Right lung (tissue), 5 donors: Measurements from ENCODE around the gene SPATA6. TPM values are rescaled to one million over a fixed set of nuclear protein-coding genes. Genes with fewer than 3 reads are reported as not detected.
A peak's percentile ranks its signal among the peaks of the same experiment; 100 is the strongest.
"Not testable (repeated sequence)": the region's sequence is repeated elsewhere in the genome, so short reads cannot be mapped to it uniquely, and the experiment has no call there.

Experiments used
- DNase-seq, 2 donors: peaks; one replicate each; pipeline ENCODE4 v3.0.0-alpha.2; 2013
- polyA plus RNA-seq, 5 donors: library from polyadenylated mRNA; unstranded; fragments of 120-200 nt; gene quantifications; one replicate each; pipeline versions ENCODE4 v1.2.1 to v1.2.3, GENCODE V29; 2013; ENCODE audit warnings: inconsistent platforms in 1 of 5, low replicate concordance in 1 of 5; ENCODE audit not compliant: insufficient read length in 5 of 5, insufficient read depth in 1 of 5

SPATA6 gene
- polyA plus RNA-seq, 5 donors: 22.6 to 36.2 (median 33.2) TPM

DNA sequence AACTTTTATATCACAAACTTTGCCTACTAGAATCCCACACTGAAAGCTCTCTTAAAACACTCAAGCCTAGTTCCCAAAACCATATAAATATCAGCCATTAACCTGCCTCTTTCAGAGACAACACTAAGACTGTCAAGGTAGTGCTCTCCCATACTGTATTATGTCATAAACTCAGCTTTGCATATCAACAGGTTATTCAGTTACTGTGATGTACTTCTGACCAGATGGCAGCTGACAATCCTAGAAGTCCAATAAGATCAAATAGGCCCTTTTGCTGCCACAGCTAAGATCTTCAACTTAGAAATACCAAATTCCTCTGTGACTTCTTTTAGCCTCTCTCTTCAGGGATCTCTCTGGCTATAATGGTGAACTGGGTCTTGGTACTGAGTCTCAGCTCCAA, 97.2 kb downstream of the SPATA6 start:
- no peak for DNase-seq

DNA sequence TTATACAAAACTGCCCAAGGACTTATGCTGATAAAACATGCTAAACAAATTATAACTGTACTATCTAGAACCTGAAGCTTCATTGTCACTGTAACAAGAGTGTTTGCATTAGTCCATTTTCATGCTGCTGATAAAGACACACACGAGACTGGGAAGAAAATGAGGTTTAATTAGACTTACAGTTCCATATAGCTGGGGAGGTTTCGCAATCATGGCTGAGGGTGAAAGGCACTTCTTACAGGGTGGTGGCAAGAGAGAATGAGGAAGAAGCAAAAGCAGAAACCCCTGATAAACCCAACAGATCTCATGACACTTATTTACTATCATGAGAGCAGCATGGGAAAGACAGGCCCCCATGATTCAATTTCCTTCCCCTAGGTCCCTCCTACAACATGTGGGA, 100.4 kb downstream of the SPATA6 start:
- DNase-seq: no peak

DNA sequence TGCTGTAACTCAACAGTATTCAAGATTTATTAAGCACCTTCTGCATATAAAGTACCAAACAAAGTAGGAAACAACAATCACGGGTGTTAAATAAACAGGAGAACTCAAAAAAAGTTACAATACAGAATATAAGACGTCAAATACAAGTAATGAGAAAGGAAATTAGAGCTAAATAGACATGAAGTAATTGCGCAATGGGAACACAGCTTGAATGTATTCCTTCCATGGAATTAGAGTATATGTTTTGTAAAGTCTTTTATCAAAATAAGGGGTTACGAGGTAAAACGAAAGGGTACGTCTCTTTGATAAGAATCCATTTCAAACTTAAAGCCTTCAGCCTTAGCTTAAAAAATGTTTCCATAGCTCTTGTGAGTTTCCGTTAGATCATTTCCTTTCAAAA, 109.1 kb downstream of the SPATA6 start:
- no peak for DNase-seq

DNA sequence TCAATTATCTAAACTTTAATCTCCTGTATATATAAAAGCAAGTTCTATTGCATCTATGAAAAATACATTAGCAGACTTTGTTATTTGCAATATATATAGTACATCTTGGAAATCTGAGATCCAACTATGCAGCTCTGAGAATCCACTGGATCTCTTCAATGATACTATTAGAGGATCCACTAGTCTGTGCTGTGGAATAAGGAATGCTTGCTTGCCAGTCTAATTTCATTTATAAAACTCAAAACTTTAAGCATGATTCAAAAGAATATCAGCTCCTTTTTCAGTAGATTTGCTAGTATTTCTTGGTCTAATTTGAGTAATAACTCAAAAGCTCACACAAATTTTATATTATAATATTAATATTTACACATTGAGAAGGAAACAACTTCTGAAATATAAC, 115.1 kb downstream of the SPATA6 start:
- no peak for DNase-seq

DNA sequence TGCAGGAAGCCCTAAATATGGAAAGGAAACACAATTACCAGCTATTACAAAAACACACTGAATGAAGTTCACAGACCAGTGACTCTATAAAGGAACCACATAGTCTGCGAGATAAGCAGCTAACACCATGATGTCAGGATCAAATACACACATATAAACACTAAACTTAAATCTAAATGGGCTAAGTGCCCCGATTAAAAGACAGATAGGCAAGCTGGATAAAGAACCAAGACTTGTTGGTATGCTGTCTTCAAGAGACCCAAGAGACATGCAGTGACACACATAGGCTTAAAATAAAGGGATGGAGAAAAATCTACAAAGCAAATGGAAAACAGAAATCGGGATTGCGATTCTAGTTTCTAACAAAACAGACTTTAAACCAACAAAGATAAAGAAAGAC, 127.6 kb downstream of the SPATA6 start:
- DNase-seq: no peak

DNA sequence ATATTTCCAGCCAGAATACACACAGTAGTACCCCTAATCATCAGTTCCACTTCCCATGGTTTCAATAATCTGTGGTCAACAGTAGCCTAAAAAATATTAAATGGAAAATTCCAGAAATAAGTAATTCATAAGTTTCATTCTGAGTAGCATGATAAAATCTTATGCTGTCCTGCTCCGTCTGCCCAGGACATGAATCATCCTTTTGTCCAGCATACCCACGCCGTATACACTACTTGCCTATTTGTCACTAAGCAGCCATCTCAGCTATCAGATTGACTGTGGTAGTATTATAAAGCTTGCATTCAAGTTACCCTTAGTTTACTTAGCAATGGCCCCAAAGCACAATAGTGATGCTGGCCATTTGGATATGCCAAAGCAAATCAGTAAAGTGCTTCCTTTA, 130.8 kb downstream of the SPATA6 start:
- no peak for DNase-seq

DNA sequence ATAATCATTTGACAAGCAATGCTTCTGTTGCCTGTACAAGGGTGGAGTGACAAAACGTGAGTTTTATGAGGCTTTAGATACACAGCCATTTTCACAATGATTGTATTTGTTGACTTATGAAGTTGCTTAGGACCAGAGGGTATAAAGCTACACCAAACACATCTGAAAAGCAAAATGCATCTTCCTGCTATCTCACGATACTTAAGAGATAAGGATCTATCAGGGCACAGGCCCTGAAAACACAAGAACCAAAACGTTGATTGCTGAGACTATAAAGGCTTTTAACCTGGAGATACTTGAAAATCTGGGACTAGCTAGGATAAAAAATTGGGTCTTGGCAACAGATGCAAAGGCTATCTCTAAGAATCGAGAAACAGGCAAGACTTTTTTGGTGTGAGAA, 133.7 kb downstream of the SPATA6 start:
- no peak for DNase-seq

DNA sequence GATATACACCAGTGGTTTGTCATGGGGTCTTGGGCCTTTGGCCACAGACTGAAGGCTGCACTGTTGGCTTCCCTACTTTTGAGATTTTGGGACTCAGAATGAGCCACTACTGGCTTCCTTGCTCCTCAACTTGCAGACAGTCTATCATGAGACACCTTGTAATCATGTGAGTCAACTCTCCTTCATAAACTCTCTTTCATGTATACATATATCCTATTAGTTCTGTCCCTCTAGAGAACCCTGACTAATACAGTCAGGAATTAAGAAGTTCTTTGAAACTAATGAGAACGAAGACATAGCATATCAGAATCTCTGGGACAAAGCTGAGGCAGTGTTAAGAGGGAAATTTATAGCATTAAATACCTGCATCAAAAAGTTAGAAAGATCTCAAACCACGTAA, 138.7 kb downstream of the SPATA6 start:
- no peak for DNase-seq

DNA sequence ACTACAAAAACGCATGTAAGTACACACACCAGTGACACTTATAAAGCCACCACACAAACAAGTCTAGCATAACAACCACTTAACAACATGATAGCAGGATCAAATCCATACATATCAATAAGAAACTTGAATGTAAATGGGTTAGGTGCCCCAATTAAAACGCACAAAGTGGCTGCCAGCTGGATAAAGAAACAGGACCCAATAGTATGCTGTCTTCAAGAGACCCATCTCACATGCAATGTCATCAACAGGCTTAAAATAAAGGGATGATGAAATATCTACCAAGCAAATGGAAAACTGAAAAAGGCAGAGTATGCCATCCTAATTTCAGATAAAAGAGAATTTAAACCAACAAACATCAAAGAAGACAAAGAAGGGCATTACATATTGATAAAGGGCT, 139.9 kb downstream of the SPATA6 start:
- no peak for DNase-seq

DNA sequence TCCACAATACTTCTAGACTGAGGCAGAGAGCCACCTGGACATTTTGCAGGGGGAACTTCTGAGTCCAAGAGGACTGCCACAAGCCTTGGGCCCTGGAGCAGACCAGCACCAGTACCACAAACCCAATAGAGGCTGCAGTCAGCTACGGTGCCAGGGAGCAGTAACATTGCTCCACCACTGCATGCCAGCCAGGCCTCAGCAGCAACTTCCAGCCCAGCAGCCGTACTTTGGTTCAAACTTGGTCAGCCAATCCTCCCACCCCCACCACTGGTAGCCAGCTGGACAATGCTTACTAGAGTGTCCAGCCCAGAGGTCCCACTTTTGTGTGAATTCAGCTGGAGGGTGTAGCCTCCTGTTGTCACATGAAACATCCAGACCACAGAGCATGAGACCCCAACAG, 142.1 kb downstream of the SPATA6 start:
- no peak for DNase-seq

DNA sequence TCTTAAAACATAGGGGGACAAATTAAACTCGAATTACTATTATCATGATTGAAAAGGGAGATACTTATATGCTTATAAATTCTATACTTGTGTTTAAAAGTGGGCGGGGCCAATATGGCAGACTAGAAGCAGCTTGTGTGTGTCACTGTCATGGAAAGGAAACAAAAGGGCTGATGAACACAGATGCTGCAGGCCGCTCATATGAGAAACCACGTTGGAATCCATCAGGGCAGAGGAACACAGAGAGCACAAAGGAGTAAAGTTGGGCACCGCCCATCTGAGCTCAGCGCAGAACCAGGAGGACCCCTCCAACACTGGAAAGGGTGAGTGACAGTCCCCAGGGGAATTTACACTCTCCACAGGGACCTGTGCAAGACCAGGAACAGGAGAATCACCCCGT, 142.5 kb downstream of the SPATA6 start:
- no peak for DNase-seq

DNA sequence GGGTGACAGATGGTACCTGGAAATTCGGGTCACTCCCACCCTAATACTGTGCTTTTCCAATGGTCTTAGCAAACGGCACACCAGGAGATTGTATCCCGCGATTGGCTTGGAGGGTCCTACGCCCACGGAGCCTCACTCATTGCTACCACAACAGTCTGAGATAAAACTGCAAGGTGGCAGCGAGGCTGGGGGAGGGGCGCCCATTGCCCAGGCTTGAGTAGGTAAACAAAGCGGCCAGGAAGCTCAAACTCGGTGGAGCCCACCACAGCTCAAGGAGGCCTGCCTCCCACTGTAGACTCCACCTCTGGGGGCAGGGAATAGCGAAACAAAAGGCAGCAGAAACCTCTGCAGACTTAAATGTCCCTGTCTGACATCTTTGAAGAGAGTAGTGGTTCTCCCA, 160.2 kb downstream of the SPATA6 start:
- DNase-seq: not testable (repeated sequence)

DNA sequence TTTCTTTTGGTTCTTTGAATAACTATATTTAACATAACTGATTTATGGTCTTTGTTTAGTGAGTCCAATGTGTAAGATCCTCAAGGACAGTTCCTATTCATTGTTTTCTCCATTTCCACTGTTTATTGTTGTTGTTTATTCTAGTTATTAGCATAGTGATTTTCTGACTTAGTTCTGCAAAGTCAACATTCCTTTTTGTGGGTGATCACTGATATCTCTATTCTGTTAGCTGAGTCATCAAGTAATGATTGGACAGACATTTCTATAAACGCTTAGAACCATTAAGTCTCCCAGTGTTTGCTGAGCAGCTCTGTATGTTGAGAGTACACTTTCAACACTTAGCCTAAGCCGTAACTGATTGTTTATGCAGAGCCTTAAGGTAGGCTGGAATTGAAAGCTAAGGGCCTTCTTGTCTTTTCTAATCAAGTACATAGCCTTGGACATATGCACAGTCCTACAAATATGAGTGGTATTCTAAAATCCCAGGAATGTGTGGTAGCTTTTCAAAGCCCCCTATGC, 162.4 kb downstream of the SPATA6 start:
- DNase-seq: no peak

DNA sequence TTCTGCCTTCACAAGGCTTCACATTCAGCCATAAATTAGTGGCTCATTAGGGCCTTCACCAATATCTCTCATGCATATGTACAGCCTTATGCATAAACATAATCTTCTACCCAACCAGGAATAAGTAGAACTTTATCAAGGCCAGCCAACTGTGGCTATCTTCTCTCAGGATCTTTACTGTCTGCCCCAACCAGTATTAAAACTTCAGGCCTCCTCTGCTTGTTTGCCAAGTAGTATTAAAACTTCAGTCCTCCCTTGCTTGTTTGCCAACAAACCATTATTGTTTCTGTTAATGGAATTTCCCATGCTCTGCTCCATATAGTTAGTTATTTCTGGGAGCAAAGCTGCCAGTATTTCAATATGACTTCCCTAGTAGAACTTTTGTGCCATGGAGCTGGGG, 169.4 kb downstream of the SPATA6 start:
- DNase-seq: no peak

DNA sequence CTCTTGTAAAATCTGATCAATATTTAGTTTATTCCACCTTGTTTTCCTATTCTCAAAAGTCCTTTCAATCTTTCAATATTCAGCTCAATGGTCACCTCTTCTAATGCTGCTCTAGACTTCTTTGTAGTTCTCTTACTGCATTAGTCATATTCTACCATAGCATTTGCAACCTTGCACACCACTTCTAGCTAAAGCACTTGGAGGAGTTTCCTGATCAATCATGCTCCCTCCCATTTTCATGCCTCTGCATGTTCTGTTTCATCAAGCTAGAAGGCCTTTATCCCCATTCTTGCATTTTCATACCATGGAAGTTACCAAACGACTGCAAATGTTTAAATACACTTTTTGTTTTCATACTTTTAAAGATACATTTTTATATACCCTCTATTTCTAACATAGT, 177.3 kb downstream of the SPATA6 start:
- DNase-seq: no peak

DNA sequence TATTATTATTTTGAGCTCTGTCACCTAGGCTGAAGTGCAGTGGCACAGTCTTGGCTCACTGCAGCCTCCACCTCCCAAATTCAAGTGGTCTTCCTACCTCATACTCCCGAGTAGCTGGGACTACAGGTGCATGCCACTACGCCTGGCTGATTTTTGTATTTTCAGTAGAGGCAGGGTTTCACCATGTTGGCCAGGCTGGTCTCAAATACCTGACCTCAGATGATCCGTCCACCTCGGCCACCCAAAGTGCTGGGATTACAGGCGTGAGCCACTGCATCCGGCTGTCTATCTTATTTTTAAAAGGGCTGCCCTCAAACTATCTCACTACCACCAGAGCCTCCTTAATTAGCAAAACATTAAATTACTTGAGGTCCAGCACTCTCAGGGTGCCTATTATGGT, 177.9 kb downstream of the SPATA6 start:
- not testable (repeated sequence) for DNase-seq

DNA sequence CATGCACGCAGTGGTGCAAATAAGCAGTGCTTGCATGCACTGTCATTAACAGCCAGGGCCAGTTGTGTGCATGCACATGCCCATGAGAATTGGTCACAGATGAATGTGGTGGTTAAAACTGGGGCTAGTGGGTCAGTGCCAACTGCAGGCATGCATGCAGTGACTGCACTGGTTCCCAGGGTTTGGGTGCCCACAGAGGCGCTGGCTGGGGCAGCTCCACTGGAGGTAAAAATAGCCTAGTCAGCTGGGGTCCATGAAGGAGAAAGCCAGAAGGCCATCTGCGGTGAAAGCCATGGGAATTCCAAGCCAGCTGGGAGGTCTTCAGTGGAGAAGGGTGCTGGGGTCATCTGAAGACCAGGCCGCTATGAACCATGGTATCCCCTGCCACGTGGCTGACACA, 179.3 kb downstream of the SPATA6 start:
- DNase-seq: no peak

DNA sequence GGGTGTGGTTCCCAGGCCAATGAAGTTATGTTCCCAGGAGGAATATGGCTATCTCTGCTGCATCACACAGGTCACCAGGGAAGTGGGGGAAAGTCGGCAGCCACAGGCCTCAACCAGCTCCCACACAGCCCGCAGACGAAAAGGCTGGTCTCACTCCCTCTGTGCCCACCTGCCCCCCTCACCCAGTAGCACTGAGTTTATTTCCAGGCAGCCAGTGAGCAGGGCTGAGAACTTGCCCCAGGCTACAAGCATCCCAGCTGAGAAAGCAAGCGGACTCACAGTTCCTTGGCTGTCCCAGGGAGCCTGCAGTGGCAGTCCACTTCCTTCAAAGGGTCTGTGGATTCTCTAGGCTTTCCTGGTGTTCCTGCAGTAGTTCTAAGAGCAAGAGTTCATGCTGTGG, 180.6 kb downstream of the SPATA6 start:
- no peak for DNase-seq

DNA sequence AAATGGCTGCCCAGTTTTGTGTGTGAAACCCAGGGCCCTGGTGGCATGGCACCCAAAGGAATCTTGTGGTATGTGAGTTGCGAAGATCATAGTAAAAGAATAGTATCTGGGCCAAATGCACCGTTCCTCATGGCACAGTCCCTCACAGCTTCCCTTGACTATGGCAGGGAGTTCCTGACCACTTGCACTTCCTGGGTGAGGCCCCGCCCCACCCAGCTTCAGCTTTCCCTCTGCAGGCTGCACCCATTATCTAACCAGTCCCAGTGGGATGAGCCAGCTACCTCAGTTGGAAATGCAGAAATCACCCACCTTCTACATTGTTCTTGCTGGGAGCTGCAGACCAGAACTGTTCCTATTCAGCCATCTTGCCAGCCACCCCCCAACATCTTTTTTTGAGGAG, 186.5 kb downstream of the SPATA6 start:
- no peak for DNase-seq

DNA sequence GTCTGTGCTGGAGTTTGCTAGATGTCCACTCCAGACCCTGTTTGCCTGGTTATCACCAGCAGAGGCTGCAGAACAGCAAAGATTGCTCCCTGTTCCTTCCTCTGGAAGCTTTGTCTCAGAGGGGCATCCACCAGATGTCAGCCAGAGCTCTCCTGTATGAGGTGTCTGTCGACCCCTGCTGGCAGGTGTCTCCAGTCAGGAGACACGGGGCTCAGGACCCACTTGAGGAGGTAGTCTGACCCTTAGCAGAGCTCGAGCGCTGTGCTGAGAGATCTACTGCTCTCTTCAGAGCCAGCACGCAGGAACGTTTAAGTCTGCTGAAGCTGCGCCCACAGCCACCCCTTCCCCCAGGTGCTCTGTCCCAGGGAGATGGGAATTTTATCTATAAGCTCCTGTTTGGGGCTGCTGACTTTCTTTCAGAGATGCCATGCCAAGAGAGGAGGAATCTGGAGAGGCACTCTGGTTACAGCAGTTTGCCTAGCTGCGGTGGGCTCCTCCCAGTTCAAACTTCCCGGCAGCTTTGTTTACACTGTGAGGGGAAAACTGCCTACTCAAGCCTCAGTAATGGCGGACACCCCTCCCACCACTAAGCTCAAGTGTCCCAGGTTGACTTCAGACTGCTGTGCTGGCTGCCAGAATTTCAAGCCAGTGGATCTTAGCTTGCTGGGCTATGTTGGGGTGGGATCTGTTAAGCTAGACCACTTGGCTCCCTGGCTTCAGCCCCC, 187.1 kb downstream of the SPATA6 start:
- DNase-seq: not testable (repeated sequence)

DNA sequence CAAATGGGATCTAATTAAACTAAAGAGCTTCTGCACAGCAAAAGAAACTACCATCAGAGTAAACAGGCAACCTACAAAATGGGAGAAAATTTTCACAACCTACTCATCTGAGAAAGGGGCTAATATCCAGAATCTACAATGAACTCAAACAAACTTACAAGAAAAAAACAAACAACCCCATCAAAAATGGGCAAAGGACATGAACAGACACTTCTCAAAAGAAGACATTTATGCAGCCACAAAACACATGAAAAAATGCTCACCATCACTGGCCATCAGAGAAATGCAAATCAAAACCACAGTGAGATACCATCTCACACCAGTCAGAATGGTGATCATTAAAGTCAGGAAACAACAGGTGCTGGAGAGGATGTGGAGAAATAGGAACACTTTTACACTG, 189.7 kb downstream of the SPATA6 start:
- not testable (repeated sequence) for DNase-seq

DNA sequence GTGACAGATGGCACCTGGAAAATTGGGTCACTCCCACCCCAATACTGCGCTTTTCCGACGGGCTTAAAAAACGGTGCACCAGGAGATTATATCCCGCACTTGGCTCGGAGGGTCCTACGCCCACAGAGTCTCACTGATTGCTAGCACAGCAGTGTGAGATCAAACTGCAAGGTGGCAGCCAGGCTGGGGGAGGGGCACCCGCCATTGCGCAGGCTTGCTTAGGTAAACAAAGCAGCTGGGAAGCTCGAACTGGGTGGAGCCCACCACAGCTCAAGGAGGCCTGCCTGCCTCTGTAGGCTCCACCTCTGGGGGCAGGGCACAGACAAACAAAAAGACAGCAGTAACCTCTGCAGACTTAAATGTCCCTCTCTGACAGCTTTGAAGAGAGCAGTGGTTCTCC, 194.6 kb downstream of the SPATA6 start:
- DNase-seq: not testable (repeated sequence)

DNA sequence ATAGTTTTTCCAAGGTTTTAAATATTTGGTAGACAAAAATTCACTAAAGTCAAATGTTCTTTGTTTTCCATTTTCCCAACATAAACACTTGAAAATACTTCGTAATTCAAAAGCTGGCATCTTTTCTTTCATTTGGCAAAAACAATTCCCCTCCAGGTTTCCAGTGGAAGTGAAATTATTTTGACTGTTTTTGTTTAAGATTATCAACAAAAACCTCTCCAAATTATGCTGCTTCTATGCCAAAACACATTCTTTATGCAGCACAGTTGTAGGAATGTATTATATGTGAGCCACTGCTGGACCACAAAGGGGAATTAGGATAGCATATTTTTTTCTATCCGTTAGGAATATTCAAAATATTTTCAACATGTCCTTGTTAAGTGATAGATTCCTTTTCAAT, 205.4 kb downstream of the SPATA6 start:
- no peak for DNase-seq

DNA sequence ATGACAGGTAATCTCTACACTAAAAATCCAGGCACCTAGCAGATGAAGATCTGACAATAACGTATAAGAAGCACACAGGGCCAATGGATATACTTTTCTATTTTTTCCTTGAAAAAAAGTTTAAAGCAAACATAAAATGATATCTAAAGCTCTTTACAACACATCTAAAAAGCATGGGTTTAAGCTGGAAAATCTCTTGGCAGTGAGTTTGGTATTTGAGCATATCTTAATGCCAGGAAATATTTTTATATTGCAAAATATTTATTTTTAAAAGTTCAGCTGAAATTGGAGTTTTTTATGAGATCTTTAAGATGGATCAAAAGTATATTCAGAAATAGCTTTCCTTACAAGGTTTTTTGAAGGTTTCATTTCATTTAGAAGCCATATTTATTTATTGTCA, 209.0 kb downstream of the SPATA6 start:
- DNase-seq: peak in 1 of 2 donors; percentile 36
